ENCODE measurements around the gene MXRA7. TPM values are rescaled to one million over a fixed set of nuclear protein-coding genes. Genes with fewer than 3 reads are reported as not detected.

The MXRA7 gene
- total and polyA plus RNA-seq, 2 donors (not counting 3 experiments of a cell fraction or from before 2014, with no cell fraction given), result 49.5 to 95.8 TPM

DNA sequence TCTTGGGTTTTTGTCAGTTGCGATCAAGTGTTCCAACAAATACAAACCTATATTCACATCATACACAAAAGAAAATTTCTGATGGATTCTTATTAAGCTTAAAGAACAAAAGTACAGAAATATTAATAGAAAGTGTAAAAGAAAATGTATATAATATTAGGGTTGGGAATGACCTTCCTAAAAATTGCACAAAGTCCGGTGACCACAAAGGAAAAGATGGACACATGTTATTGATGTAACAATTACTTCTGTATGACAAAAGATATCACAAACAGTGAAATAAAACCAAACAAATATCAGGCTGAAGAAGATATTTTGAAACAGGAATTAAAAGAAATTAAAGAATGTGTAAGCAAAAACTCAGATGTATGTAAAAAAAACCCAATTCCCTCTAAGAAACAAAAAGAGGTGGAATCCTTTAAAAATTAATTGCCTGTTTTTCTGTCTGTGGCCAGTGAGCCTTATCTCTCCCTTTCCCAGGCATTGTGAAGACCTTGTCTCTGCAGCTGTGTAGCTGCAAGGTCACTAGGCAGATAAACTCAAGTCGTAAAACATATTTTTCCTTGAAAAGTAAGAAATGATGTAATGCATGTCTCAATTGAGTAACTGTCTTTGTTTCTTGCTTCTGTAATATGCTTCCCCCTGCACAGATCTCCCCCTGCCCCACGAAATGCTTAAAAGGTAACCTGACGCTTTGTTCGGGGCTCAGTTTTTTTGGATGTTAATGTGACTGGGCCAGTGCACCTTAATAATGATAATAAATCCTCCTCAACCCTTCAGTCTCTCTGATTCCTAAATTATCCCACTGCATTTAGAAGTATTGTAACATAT, 70.0 kb downstream of the MXRA7 start:
- no peaks in the 10 kb centered on the region for H3K9me3 ChIP-seq (replicated peaks; ENCODE audit: control insufficient read depth, insufficient read depth, low read length)
- no TSS peak for BruUV-seq (replicated peaks)
- dilution Hi-C loops (cut with MboI; ENCODE audit: extremely low pct_ligation_motif_present, low sequenced_read_pairs), result no loop called here

More for the DNA sequence above, 70.0 kb downstream of the MXRA7 start:
- FAIRE-seq (no peak), DNase-seq (ENCODE audit: low read depth, low spot score) (peak; percentile 50)
- Histone ChIP-seq H3K4me1 (ENCODE audit: control insufficient read depth, extremely low read depth, insufficient read depth, low read length) (no peaks in the 10 kb centered on the region), H2AFZ (ENCODE audit: low read depth, low read length) (no peak overlapping the region), H3K27me3 (ENCODE audit: control insufficient read depth in 2 of 2, insufficient read depth in 2 of 2, low read length in 2 of 2) (peaks cover 3 to 7% of the 10 kb centered on the region in 2 experiments), H3K36me3 (ENCODE audit: control insufficient read depth in 2 of 2, extremely low read depth in 1 of 2, insufficient read depth in 2 of 2, low read length in 2 of 2) (no peaks in the 10 kb centered on the region), H3K4me3 (replicated peaks in 1 of 3; ENCODE audit: insufficient read depth in 1 of 3, low read depth in 1 of 3, low read length in 3 of 3) (no peak overlapping the region), H3K9me1 (replicated peaks; ENCODE audit: control insufficient read depth, extremely low read depth, insufficient read depth, low read length) (no peaks in the 10 kb centered on the region), H3K79me2 (ENCODE audit: control insufficient read depth, insufficient read depth, low read length) (no peaks in the 10 kb centered on the region), H3K4me2 (ENCODE audit: insufficient read depth, low read length) (no peak overlapping the region), H3K27ac (ENCODE audit: insufficient read depth, low read depth, low read length) (no peak overlapping the region), H3K9ac (replicated peaks; ENCODE audit: extremely low read depth, insufficient read depth, low read length) (no peak overlapping the region), H4K20me1 (replicated peaks; ENCODE audit: control insufficient read depth, extremely low read depth, insufficient read depth, low read length) (no peaks in the 10 kb centered on the region)
- TF ChIP-seq EZH2 (IDR thresholded peaks at IDR 0.05; ENCODE audit: borderline replicate concordance, low read depth, low read length, severe bottlenecking) (no peak), JUN (IDR thresholded peaks at IDR 0.05; ENCODE audit: borderline replicate concordance, insufficient read depth, insufficient read length, low read depth) (no peak), GATA2 (IDR thresholded peaks at IDR 0.05; ENCODE audit: insufficient read depth, insufficient read length, low read depth, low read length) (no peak), MYC (IDR thresholded peaks at IDR 0.05; ENCODE audit: low read depth, low read length) (no peak), POLR2A (IDR thresholded peaks at IDR 0.05; ENCODE audit: low read depth, low read length) (no peak), POLR2AphosphoS5 (IDR thresholded peaks at IDR 0.05; ENCODE audit: insufficient read depth, low read depth, low read length) (no peak), FOS (IDR thresholded peaks at IDR 0.05; ENCODE audit: borderline replicate concordance, insufficient read depth, low read length) (no peak)
- TF ChIP-seq, protein P1, sequence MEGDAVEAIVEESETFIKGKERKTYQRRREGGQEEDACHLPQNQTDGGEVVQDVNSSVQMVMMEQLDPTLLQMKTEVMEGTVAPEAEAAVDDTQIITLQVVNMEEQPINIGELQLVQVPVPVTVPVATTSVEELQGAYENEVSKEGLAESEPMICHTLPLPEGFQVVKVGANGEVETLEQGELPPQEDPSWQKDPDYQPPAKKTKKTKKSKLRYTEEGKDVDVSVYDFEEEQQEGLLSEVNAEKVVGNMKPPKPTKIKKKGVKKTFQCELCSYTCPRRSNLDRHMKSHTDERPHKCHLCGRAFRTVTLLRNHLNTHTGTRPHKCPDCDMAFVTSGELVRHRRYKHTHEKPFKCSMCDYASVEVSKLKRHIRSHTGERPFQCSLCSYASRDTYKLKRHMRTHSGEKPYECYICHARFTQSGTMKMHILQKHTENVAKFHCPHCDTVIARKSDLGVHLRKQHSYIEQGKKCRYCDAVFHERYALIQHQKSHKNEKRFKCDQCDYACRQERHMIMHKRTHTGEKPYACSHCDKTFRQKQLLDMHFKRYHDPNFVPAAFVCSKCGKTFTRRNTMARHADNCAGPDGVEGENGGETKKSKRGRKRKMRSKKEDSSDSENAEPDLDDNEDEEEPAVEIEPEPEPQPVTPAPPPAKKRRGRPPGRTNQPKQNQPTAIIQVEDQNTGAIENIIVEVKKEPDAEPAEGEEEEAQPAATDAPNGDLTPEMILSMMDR (IDR thresholded peaks at IDR 0.05; ENCODE audit: extremely low read depth in 1 of 2, insufficient read depth in 1 of 2, low read depth in 1 of 2, low read length in 2 of 2), result no peak
- TF ChIP-seq, protein P2, sequence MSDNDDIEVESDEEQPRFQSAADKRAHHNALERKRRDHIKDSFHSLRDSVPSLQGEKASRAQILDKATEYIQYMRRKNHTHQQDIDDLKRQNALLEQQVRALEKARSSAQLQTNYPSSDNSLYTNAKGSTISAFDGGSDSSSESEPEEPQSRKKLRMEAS (IDR thresholded peaks at IDR 0.05; ENCODE audit: insufficient read depth, insufficient read length), result no peak
- CTCF ChIA-PET, result interaction anchor here (1.0 to 1.3 kb wide), 2 partner anchors 17 to 22 kb away, joined by 4 to 5 read pairs; no protein-coding TSS in a partner anchor
- POLR2A ChIA-PET, result interaction anchor here (0.5 kb wide), 2 partner anchors 55 to 430 kb away, joined by 3 to 6 read pairs; no protein-coding TSS in a partner anchor
- intact Hi-C loops (cut with micrococcal nuclease), result no loop called here
